MM.1S (cell line): ENCODE data around the gene ARHGAP12.
A peak's percentile ranks its signal among the peaks of the same experiment; 100 is the strongest.

Source experiments
- DNase-seq: peaks from one replicate; pipeline ENCODE4 v3.0.0-alpha.2; 2015
- H2AFZ ChIP-seq: fragments of 300-600 bp; sonication (generic); 2 replicates; pipeline ENCODE4 v1.6.0; 2016; ENCODE audit warnings: antibody characterized with exemption, low read length
- H3F3A ChIP-seq: fragments of 300-600 bp; sonication (generic); 2 replicates; pipeline ENCODE4 v1.6.1; 2016; ENCODE audit warnings: mild to moderate bottlenecking, antibody characterized with exemption, low read length, moderate library complexity, mixed read lengths; ENCODE audit not compliant: insufficient read depth
- H3K27ac ChIP-seq: fragments of 300-600 bp; sonication (generic); 2 replicates; pipeline ENCODE4 v1.5.1; 2016; ENCODE audit warnings: mild to moderate bottlenecking, low read length
- H3K27me3 ChIP-seq: fragments of 300-600 bp; sonication (generic); replicated peaks from 2 replicates; pipeline ENCODE4 v1.6.0; 2016; ENCODE audit warnings: low read length; ENCODE audit not compliant: insufficient read depth
- H3K36me3 ChIP-seq: fragments of 300-600 bp; sonication (generic); replicated peaks from 2 replicates; pipeline ENCODE4 v1.6.1; 2016; ENCODE audit warnings: mild to moderate bottlenecking, low read length, mixed read lengths; ENCODE audit not compliant: insufficient read depth
- H3K4me1 ChIP-seq: fragments of 300-600 bp; sonication (generic); 2 replicates; pipeline ENCODE4 v1.6.1; 2016; ENCODE audit warnings: low read length, mixed read lengths
- H3K4me2 ChIP-seq: fragments of 300-600 bp; sonication (generic); 2 replicates; pipeline ENCODE4 v1.6.0; 2016; ENCODE audit warnings: low read depth, low read length
- H3K4me3 ChIP-seq: fragments of 300-600 bp; sonication (generic); 2 replicates; pipeline ENCODE4 v1.5.1; 2016; ENCODE audit warnings: low read length, mixed read lengths
- H3K79me2 ChIP-seq: fragments of 300-600 bp; sonication (generic); 2 replicates; pipeline ENCODE4 v1.6.1; 2016; ENCODE audit warnings: mixed run types, low read length, mixed read lengths
- H3K9ac ChIP-seq: fragments of 300-600 bp; sonication (generic); 2 replicates; pipeline ENCODE4 v1.6.1; 2016; ENCODE audit warnings: low read length, mixed read lengths
- H3K9me2 ChIP-seq: fragments of 300-600 bp; sonication (generic); replicated peaks from 2 replicates; pipeline ENCODE4 v1.6.1; 2016; ENCODE audit warnings: mild to moderate bottlenecking, low read length, mixed read lengths; ENCODE audit not compliant: insufficient read depth
- H3K9me3 ChIP-seq: fragments of 300-600 bp; sonication (generic); replicated peaks from 2 replicates; pipeline ENCODE4 v1.6.1; 2016; ENCODE audit warnings: mild to moderate bottlenecking, low read length, mixed read lengths; ENCODE audit not compliant: insufficient read depth
- H4K20me1 ChIP-seq: fragments of 300-600 bp; sonication (generic); 2 replicates; pipeline ENCODE4 v1.6.1; 2016; ENCODE audit warnings: mild to moderate bottlenecking, low read length, moderate library complexity, mixed read lengths; ENCODE audit not compliant: insufficient read depth
- EZH2 ChIP-seq: fragments of 300-600 bp; sonication (generic); optimal IDR thresholded peaks from 2 replicates; pipeline ENCODE3; 2017; ENCODE audit warnings: low read depth, mild to moderate bottlenecking, antibody characterized with exemption, low read length, mixed read lengths
- EZH2phosphoT487 ChIP-seq: fragments of 300-600 bp; sonication (generic); IDR thresholded peaks from 2 replicates; pipeline ENCODE4 v1.6.1; 2018; ENCODE audit warnings: antibody characterized with exemption, low read length
- TF ChIP-seq, protein P1 (sequence below): fragments of 300-600 bp; sonication (generic); IDR thresholded peaks from 2 replicates; pipeline ENCODE4 v1.5.1; 2016; ENCODE audit warnings: antibody characterized with exemption, low read length, mixed read lengths

ARHGAP12 gene

DNA sequence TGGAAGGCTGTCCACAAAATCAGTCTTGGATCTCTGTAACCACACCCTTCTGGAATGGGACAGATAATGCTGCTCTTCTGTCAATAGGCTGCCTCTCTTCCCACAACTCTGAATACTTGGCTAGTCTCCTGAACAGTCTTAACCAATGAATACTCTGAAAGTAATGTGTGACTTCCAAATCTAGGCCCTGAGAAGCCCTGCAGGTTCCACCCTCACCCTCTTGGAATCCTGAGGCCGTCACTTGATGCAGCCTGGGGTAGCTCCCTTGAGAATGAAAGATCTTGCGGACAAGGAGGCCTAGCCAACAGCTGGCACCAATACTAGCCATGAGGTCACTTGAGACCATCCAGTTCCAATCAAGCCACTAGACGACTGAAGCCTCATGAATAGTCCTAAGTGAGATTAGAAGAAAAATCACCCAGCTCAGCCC is 109.2 kb downstream of the ARHGAP12 start:
- no peaks in the 10 kb centered on the region for H3K27me3 ChIP-seq
- no peak for DNase-seq

DNA sequence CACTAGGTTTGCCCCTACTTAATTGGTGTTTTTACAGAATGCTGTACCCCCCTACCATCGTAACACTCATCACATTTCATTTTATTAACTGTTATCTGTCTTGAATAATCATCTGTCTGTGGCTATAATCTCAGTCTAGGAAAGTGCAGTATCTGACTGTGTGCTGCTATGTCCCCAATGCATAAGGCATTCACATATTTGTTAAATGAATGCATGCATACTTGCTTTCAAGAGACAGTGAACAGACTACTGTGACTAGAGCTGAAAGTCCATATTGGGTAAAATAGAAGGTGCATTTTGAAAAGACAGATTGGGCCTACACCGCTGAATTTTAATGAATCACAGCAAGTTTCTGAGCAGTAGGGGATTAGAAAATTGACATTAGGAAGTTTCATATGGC is 112.3 kb downstream of the ARHGAP12 start:
- Histone ChIP-seq H3K36me3 (0 out of 2 replicates have a peak, but pooled peaks cover 4% of the 10 kb centered on the region), H3K9me2 (no peaks in the 10 kb centered on the region), H4K20me1 (no peaks in the 10 kb centered on the region), H2AFZ (no peak overlapping the region), H3K79me2 (no peaks in the 10 kb centered on the region), H3K4me1 (no peaks in the 10 kb centered on the region), H3K27ac (no peak overlapping the region), H3K4me3 (no peak overlapping the region), H3K4me2 (no peak overlapping the region), H3K27me3 (no peaks in the 10 kb centered on the region), H3F3A (no peaks in the 10 kb centered on the region), H3K9ac (no peak overlapping the region), H3K9me3 (no peaks in the 10 kb centered on the region)
- TF ChIP-seq, protein P1, sequence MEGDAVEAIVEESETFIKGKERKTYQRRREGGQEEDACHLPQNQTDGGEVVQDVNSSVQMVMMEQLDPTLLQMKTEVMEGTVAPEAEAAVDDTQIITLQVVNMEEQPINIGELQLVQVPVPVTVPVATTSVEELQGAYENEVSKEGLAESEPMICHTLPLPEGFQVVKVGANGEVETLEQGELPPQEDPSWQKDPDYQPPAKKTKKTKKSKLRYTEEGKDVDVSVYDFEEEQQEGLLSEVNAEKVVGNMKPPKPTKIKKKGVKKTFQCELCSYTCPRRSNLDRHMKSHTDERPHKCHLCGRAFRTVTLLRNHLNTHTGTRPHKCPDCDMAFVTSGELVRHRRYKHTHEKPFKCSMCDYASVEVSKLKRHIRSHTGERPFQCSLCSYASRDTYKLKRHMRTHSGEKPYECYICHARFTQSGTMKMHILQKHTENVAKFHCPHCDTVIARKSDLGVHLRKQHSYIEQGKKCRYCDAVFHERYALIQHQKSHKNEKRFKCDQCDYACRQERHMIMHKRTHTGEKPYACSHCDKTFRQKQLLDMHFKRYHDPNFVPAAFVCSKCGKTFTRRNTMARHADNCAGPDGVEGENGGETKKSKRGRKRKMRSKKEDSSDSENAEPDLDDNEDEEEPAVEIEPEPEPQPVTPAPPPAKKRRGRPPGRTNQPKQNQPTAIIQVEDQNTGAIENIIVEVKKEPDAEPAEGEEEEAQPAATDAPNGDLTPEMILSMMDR = no peak
- TF ChIP-seq EZH2 = no peak
- no peak for TF ChIP-seq EZH2phosphoT487
- DNase-seq = no peak

More for the DNA sequence above, 109.2 kb downstream of the ARHGAP12 start:
- Histone ChIP-seq H3K36me3 (0 out of 2 replicates have a peak, but pooled peaks cover 4% of the 10 kb centered on the region), H3K4me3 (no peak overlapping the region), H3K9me3 (no peaks in the 10 kb centered on the region), H2AFZ (no peak overlapping the region), H4K20me1 (no peaks in the 10 kb centered on the region), H3K4me2 (no peak overlapping the region), H3K9me2 (no peaks in the 10 kb centered on the region), H3K4me1 (no peaks in the 10 kb centered on the region), H3F3A (no peaks in the 10 kb centered on the region), H3K79me2 (no peaks in the 10 kb centered on the region), H3K27ac (no peak overlapping the region), H3K9ac (no peak overlapping the region)
- TF ChIP-seq EZH2 = no peak
- TF ChIP-seq, protein P1 = no peak
- TF ChIP-seq EZH2phosphoT487 = no peak

DNA sequence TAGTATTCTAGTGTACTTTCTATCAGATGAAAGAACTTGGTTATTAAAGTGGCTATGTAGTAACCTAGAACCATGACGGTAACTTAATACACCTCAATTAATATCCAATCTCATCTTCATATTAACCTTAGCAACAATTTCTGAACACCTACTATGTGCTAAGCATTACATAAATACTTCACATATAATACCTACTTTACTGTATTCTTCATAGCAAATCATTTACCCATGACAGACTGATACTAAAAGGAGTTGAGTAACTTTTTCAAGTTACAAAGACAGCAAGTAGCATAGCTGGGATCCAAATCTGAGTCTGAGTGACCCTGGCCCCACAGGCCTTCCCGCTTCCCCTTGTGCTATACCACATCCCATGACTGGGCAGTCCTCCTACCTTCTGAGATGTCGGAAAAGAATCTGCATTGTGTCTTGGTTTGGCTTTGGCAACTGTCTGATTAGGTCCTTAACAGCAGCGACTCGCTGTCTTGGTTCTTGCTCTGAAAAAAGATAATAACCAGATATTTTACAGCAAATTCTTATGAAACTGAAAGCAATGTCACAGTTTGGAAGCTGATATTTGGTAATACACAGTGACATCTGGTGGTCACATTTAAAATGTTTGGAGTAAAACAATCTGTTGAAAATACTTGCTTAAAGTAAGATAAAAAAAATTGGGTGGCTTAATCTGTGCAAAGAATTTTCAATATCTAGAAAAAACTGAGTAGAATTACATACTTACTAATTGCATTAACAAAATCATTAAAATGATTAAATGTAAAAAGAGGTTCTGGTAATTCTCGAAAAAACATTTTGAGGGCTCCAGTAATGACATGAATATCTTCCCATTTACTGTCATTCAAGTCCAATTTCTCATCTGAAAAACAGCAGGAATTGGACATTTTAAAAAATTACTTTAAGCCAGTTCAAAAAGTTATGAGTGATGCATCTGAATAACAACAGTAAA is 120.1 kb downstream of the ARHGAP12 start:
- H3K4me2 ChIP-seq = peak overlapping the region; percentile 82

More for the DNA sequence above, 120.1 kb downstream of the ARHGAP12 start:
- H3K4me3 ChIP-seq = peak overlapping the region; percentile 38
- no peaks in the 10 kb centered on the region for H3K79me2 ChIP-seq
- no peak overlapping the region for H3K27ac ChIP-seq
- TF ChIP-seq, protein P1 = peak; percentile 59
- TF ChIP-seq EZH2phosphoT487 (no peak), EZH2 (no peak)
- H3F3A ChIP-seq = no peaks in the 10 kb centered on the region
- H3K27me3 ChIP-seq = no peaks in the 10 kb centered on the region
- H3K9ac ChIP-seq = peak overlapping the region; percentile 32; the same call in 1 of the 2 replicates
- H3K9me2 ChIP-seq = no peaks in the 10 kb centered on the region
- no peaks in the 10 kb centered on the region for H3K36me3 ChIP-seq
- DNase-seq = peak; percentile 75
- peaks cover 4% of the 10 kb centered on the region for H3K4me1 ChIP-seq
- H3K9me3 ChIP-seq = no peaks in the 10 kb centered on the region
- peak overlapping the region; percentile 62 for H2AFZ ChIP-seq
- no peaks in the 10 kb centered on the region for H4K20me1 ChIP-seq
